Osteocyte (in vitro differentiated cells): ENCODE data around the gene GMDS. TPM values are rescaled to one million over a fixed set of nuclear protein-coding genes. Genes with fewer than 3 reads are reported as not detected.

Experiments
- DNase-seq: peaks from one replicate; pipeline ENCODE4 v3.0.0; 2021; ENCODE audit warnings: mixed read lengths; ENCODE audit not compliant: unreplicated experiment; ENCODE audit errors: extremely low spot score
- H3K27ac Mint-ChIP-seq: one replicate; pipeline ENCODE4 v1.8.0; 2021; ENCODE audit warnings: mild to moderate bottlenecking, mixed read lengths; ENCODE audit not compliant: unreplicated experiment
- H3K27me3 Mint-ChIP-seq: one replicate; pipeline ENCODE4 v1.8.0; 2021; ENCODE audit warnings: mixed read lengths; ENCODE audit not compliant: unreplicated experiment
- H3K36me3 Mint-ChIP-seq: one replicate; pipeline ENCODE4 v1.8.0; 2021; ENCODE audit warnings: mixed read lengths; ENCODE audit not compliant: unreplicated experiment
- H3K4me1 Mint-ChIP-seq: one replicate; pipeline ENCODE4 v1.8.0; 2021; ENCODE audit warnings: mixed read lengths; ENCODE audit not compliant: unreplicated experiment
- H3K4me3 Mint-ChIP-seq: one replicate; pipeline ENCODE4 v1.8.0; 2021; ENCODE audit warnings: mild to moderate bottlenecking, moderate library complexity, mixed read lengths; ENCODE audit not compliant: unreplicated experiment
- H3K9me3 Mint-ChIP-seq: one replicate; pipeline ENCODE4 v1.8.0; 2021; ENCODE audit warnings: mixed read lengths; ENCODE audit not compliant: unreplicated experiment
- total RNA-seq: library from RNA; stranded (reverse); gene quantifications from 2 replicates; pipeline ENCODE4 v1.2.1, GENCODE V29; 2021
- TF ChIP-seq, protein P1 (sequence below): fragments of 200-600 bp; sonication (generic); IDR thresholded peaks from 2 replicates; pipeline ENCODE4 v1.5.0; 2021; ENCODE audit warnings: antibody characterized with exemption, mild to moderate bottlenecking, moderate library complexity

Gene GMDS
- total RNA-seq, 1 donor from 2014 or later = 30.7 TPM

DNA sequence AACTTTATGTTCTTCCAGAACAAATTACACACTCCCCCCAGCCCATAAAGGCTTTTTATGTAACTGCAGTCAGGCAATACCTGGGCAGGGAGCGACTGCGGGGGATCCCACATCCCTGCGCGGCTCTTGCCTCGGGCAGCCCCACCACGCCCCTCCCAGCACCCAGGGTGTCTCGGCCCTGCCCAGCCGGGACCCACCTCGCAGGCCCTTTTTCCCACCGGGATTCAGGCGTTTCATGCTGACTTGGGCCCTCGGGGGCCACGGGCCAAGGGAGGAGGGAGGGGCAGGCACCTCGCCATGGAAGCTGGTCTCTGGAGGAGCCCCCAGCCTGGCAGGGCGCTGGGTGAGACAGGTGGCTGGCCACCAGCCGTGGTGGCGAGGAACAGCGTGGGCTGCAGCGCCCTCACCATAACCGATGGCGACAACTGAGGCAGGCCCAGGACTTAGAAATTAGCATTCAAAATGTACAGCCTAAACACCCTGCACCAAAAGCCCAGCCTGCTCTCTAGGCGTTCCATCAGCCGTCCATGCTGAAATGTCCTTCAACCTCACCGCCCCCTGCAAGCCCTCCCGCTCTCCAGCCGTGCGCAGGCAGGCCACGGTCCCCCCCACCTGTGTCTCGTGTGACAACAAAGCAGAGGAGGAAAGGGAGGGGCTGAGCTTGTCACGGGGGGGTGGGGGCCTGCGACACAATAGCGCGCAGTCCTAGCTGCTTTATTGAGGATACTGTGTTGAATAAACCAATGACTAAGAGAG, 650.8 kb downstream of the GMDS start:
- no peak overlapping the region for H3K4me3 Mint-ChIP-seq
- H3K27ac Mint-ChIP-seq = no peak overlapping the region
- H3K4me1 Mint-ChIP-seq = peaks cover 17% of the 10 kb centered on the region
- TF ChIP-seq, protein P1, sequence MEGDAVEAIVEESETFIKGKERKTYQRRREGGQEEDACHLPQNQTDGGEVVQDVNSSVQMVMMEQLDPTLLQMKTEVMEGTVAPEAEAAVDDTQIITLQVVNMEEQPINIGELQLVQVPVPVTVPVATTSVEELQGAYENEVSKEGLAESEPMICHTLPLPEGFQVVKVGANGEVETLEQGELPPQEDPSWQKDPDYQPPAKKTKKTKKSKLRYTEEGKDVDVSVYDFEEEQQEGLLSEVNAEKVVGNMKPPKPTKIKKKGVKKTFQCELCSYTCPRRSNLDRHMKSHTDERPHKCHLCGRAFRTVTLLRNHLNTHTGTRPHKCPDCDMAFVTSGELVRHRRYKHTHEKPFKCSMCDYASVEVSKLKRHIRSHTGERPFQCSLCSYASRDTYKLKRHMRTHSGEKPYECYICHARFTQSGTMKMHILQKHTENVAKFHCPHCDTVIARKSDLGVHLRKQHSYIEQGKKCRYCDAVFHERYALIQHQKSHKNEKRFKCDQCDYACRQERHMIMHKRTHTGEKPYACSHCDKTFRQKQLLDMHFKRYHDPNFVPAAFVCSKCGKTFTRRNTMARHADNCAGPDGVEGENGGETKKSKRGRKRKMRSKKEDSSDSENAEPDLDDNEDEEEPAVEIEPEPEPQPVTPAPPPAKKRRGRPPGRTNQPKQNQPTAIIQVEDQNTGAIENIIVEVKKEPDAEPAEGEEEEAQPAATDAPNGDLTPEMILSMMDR = no peak
- H3K27me3 Mint-ChIP-seq = peaks cover 8% of the 10 kb centered on the region
- no peak for DNase-seq
- peaks cover 4% of the 10 kb centered on the region for H3K9me3 Mint-ChIP-seq
- no peaks in the 10 kb centered on the region for H3K36me3 Mint-ChIP-seq

GRCh38 chr6:1593958-1594314, 651.5 kb downstream of the GMDS start:
- Mint-ChIP-seq H3K36me3 (no peaks in the 10 kb centered on the region), H3K27me3 (peaks cover 13% of the 10 kb centered on the region), H3K4me3 (no peak overlapping the region), H3K9me3 (peaks cover 4% of the 10 kb centered on the region), H3K4me1 (peaks cover 17% of the 10 kb centered on the region), H3K27ac (no peak overlapping the region)
- DNase-seq = no peak
- TF ChIP-seq, protein P1 = no peak

GRCh38 chr6:1593286-1593957, 652.0 kb downstream of the GMDS start:
- Mint-ChIP-seq H3K4me1 (peaks cover 17% of the 10 kb centered on the region), H3K27me3 (peaks cover 13% of the 10 kb centered on the region), H3K27ac (no peak overlapping the region), H3K36me3 (no peaks in the 10 kb centered on the region), H3K4me3 (no peak overlapping the region), H3K9me3 (peaks cover 4% of the 10 kb centered on the region)
- peak; percentile 53 for DNase-seq
- TF ChIP-seq, protein P1 = no peak

- Mint-ChIP-seq H3K27ac (no peak overlapping the region), H3K9me3 (peaks cover 4% of the 10 kb centered on the region), H3K4me3 (no peak overlapping the region), H3K4me1 (peaks cover 17% of the 10 kb centered on the region), H3K27me3 (peaks cover 13% of the 10 kb centered on the region), H3K36me3 (no peaks in the 10 kb centered on the region)
- TF ChIP-seq, protein P1 = no peak
- peak; percentile 53 for DNase-seq
These were observed 652.6 kb downstream of the GMDS start for GRCh38 chr6:1592852-1593251.

DNA sequence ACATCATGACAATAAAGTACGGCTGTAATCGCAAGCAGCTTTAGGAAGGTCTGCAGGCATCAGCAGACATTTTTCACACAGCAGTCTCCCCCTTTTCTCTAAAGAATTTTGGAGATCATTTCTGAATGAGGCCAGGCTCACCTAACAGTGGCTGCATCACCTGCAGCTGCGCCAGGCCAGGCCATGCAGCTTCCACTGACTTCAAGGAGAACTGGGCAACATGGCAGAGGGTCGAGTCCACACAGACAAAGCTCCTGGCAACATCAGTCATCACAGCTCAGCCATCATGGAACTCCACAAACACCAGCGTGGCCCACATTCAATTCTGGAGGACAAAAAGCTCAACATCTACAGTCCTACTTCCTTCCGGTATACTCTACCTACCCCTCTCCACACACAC, 653.5 kb downstream of the GMDS start:
- H3K4me3 Mint-ChIP-seq = no peak overlapping the region
- peaks cover 10% of the 10 kb centered on the region for H3K4me1 Mint-ChIP-seq
- H3K27ac Mint-ChIP-seq = no peak overlapping the region
- TF ChIP-seq, protein P1 = no peak
- peak; percentile 63 for DNase-seq
- H3K36me3 Mint-ChIP-seq = no peaks in the 10 kb centered on the region
- peaks cover 4% of the 10 kb centered on the region for H3K9me3 Mint-ChIP-seq
- peaks cover 13% of the 10 kb centered on the region for H3K27me3 Mint-ChIP-seq
